NK-92 (cell line): Measurements from ENCODE around the gene CCDC92.

ENCODE experiments used
- DNase-seq: peaks from one replicate; lab custom pipeline; 2025; ENCODE audit not compliant: unreplicated experiment; lab: John Stamatoyannopoulos, UW

CCDC92 gene

DNA sequence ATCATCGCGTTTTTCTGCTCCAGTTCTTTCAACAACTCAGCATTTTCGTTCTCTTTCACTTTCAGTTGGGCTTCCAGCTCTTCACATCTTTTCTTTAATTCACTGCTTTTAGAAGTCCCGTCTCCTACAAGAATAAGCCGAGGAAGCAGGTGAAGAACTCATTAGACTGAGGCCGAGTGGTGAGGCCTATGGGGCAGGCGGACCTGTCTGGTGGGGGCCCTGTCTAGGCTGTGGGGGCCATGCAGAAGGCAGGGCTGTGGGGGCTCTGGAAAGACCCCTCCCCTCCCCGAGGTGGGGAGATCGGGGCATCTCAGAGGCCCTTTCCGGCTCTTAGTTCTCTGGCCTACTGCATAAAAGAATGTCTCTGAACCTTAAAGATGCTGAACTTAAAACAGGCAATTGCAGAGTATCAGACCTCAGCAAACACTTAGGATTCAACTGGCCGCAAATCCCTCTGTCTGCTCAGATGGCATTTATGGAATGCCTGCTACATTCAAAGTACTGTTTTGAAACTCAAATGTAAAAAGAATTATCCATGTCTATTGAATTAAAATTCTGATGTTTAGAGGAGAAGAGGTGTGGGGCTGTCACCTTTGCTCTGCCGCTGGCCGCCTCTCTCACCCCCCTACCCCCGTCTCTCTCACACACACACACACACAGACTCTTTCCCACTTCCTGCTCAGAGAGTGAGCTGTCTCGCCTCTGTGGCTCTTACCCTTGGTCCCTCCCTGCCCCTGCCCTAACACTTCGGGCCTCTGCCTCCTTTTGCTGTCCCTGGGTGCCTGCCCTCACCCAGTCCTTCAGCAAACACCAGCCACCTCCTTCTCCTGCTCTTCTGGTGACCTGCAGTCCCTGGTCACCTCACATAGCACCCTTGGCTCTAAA, 34.7 kb downstream of the CCDC92 start:
- DNase-seq = no peak

GRCh38 chr12:123936956-123937706, 35.5 kb downstream of the CCDC92 start:
- DNase-seq = no peak

- no peak for DNase-seq
Measured at GRCh38 chr12:123936471-123936870, 36.2 kb downstream of the CCDC92 start.

- no peak for DNase-seq
Measured at GRCh38 chr12:123935956-123936355, 36.7 kb downstream of the CCDC92 start.

GRCh38 chr12:123934829-123935228, 37.8 kb downstream of the CCDC92 start:
- no peak for DNase-seq

- DNase-seq = no peak
Measured at GRCh38 chr12:123934016-123934620, 38.5 kb downstream of the CCDC92 start.

- DNase-seq = no peak
Measured at GRCh38 chr12:123933214-123933613, 39.4 kb downstream of the CCDC92 start.

- no peak for DNase-seq
Measured at GRCh38 chr12:123931686-123932321, 40.8 kb downstream of the CCDC92 start.

DNA sequence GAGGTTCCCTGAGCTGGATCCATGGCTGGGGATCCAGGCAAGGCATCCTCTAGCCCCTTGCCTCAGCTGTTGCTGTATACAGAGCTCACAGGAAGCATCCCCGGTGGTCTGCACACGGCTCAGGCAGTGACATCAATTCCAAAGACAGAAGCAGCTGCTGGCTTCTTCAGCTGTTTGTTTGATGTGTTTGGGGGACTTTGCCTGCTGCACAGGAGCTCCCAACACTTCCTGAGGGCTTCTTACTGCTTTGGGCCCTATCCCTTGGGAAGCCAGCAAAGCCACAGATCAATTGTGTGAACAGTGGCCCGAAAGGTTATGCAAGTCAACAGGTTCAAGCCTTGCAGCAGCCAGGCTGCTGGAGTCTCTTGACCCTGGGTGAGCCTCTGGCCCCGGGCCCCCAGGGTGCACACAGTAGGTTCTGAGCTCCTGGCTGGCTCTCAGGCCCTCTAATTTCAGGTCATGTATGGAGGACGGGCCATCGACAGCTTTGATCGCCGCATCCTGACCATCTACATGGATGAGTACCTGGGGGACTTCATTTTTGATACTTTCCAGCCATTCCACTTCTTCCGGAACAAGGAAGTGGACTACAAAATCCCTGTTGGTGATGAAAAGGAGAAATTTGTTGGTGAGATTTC, 42.6 kb downstream of the CCDC92 start:
- DNase-seq = no peak

- DNase-seq = no peak
Measured at GRCh38 chr12:123928897-123929296, 43.7 kb downstream of the CCDC92 start.

- DNase-seq = no peak
Measured at GRCh38 chr12:123928274-123928865, 44.3 kb downstream of the CCDC92 start.

DNA sequence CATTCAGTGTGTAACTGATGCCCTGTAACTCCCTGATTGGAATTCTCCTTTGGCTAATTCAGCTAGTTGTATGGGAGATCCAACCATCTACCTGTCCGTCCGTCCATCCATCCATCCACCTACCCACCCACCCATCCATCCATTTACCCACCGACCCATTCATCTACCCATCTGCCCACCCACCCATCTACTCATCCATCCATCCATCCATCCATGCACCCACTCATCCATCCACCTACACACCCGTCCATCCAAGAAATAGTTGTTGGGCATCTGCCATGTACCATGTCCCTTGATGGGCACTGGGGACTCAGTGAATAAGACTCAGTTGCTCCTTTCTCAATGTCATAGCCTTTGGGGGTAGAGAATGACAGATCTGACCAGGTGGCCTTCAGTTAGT, 48.1 kb downstream of the CCDC92 start:
- no peak for DNase-seq

DNA sequence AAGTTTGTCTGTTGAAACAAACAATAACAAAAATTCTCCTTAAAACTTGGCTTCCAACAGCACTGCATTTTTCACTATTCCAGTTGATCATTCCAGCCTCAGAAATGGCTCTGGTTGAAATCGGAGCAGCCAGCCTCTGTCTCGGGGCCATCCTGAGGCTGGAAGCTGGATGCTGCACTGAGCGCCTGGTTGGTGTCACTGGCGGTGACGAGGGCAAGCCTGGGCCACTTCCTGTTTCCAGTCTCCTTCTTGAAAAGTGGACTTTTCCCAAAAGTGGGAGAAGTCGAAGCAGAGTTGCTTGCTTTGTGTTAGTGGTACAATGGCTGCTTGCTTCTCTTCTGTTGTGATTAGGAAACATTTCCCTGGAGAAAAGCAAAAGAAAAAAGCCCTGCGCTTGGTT, 48.7 kb downstream of the CCDC92 start:
- DNase-seq = no peak

- DNase-seq = no peak
Measured at GRCh38 chr12:123923038-123923437, 49.6 kb downstream of the CCDC92 start.

DNA sequence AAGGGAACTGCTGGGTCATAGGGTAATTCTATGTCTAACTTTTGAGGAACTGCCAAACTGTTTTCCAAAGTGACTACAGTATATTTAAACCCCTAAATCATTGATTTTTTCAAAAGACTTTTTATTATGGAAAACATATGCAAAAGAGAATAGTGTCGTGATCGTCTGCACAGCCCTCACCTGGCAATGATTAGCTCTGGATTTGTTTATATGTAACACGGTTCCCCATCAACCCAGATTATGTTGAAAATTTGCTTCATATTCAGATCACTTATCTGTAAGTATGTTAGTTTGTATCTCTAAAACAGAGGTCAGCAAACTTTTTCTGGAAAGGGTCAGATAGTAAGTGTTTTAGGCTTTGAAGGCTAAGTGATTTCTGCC, 52.7 kb downstream of the CCDC92 start:
- DNase-seq = no peak

DNA sequence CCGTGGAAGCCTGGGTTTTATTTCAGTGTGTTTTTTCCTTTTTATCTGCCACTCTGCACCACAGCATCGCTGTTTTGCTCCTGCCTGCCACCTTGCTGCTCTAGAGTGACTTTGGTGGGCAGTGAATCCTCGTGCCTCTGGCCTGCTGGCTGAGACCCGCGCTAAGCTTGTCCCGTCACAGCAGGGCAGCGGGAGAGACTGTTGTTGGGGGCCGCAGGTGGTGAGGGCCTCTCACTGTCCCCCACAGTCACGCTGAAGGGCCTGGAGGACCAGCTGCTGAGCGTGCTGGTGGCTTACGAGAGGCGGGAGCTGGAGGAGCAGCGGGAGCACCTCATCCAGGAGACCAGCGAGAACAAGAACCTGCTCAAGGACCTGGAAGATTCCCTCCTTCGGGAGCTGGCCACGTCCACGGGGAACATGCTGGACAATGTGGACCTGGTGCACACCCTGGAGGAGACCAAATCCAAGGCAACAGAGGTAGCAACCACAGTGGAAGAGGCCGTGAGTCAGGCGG, 55.2 kb downstream of the CCDC92 start:
- no peak for DNase-seq

DNA sequence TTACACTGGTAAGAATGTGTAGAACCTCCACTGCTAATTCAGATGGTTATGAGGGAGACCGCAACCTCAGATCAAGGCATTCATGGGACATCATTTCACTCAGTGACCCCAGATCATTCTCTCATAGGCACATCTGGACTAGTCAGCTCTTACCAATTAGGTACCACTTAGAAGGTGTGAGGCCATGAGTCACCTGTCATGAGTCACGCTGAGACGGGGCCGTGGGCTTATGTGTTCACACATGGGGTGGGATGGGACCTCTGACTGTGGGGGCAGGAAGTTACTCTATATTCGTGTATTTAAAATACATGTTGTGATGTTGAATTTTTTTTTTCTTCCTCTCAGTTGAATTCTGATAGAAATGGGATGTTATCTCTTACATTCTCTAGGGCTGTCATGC, 55.9 kb downstream of the CCDC92 start:
- no peak for DNase-seq

DNA sequence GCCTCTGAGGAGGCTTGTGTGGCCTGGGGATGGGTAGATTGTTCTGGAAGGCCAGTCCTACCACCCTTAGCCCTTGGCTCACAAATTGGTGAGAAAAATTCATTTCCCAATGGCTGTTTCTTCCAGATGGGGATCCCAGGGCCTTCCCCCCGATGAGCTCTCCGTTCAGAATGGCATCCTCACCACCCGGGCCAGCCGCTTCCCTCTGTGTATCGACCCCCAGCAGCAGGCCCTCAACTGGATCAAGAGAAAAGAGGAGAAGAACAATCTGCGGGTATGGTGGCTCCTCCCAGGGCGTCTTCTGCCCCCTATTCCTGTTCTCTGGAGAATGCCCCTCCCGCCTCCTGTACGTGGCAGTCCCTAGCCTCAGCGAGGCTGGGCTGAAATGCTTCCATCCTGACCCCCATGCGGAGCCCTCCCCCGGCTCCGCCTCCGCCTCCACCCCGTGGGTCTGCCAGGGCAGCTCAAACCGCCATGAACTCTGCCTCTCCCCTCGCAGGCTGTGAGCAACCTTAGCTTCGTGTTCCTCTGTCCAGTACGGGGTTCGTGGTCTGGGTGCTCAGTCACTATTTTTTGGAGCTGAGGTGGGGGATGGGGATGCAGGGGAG, 57.8 kb downstream of the CCDC92 start:
- DNase-seq = no peak

GRCh38 chr12:123912415-123913380, 59.9 kb downstream of the CCDC92 start:
- DNase-seq = no peak
